ENCODE results near the gene CAPN5.

DNA sequence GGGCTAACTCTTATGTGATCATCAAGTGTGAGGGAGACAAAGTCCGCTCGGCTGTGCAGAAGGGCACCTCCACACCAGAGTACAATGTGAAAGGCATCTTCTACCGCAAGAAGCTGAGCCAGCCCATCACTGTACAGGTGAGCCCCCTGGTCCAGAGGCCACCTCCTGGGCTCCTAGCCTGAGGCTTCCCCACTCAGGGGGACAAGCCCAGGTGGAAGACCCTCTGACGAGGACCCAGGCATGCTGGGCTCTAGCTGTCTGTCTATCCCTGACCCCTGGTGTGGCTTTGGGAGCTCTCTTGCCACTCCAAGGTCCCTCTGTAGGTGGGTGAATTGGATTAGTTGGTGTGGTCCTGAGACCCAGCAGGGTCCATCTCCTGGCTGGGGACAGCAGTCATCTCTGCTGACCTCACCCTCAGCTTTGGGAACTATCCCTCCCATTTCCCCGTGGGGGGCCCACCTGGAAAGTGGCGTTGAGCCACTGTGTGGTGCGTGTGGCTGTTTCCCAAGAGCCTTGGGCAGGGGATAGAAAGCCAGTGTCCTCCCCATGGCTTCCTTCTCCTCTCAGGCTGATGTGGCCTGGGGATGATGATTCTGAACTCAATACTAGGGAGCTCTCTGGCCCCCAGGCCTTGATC is 55.9 kb downstream of the CAPN5 start:
- TF ChIP-seq PPARA (CRISPR knock-in tag; IDR thresholded peaks at IDR 0.05; ENCODE audit: borderline replicate concordance) = no peak
- TF ChIP-seq ARNTL (CRISPR knock-in tag; IDR thresholded peaks at IDR 0.05; ENCODE audit: borderline replicate concordance, low read depth) = no peak

Measured in SK-N-SH treated with all-trans-retinoic acid at 6 μM for 48 hours (cell line).